M059J (cell line): ENCODE measurements around the gene SNX19. TPM values are rescaled to one million over a fixed set of nuclear protein-coding genes. Genes with fewer than 3 reads are reported as not detected.
A peak's percentile ranks its signal among the peaks of the same experiment; 100 is the strongest.
"Not testable (repeated sequence)": the region's sequence is repeated elsewhere in the genome, so short reads cannot be mapped to it uniquely, and the experiment has no call there.

ENCODE experiments used
- DNase-seq: peaks from one replicate; pipeline ENCODE4 v3.0.0-alpha.2; 2012; ENCODE audit warnings: low read depth
- total RNA-seq: library from RNA; depleted of rRNA; stranded (reverse); fragments of >200 nt; shearing (Covaris generic); gene quantifications from 2 replicates; pipeline ENCODE4 v1.2.3, GENCODE V29; 2014; rRNA removed

Gene SNX19, protein sequence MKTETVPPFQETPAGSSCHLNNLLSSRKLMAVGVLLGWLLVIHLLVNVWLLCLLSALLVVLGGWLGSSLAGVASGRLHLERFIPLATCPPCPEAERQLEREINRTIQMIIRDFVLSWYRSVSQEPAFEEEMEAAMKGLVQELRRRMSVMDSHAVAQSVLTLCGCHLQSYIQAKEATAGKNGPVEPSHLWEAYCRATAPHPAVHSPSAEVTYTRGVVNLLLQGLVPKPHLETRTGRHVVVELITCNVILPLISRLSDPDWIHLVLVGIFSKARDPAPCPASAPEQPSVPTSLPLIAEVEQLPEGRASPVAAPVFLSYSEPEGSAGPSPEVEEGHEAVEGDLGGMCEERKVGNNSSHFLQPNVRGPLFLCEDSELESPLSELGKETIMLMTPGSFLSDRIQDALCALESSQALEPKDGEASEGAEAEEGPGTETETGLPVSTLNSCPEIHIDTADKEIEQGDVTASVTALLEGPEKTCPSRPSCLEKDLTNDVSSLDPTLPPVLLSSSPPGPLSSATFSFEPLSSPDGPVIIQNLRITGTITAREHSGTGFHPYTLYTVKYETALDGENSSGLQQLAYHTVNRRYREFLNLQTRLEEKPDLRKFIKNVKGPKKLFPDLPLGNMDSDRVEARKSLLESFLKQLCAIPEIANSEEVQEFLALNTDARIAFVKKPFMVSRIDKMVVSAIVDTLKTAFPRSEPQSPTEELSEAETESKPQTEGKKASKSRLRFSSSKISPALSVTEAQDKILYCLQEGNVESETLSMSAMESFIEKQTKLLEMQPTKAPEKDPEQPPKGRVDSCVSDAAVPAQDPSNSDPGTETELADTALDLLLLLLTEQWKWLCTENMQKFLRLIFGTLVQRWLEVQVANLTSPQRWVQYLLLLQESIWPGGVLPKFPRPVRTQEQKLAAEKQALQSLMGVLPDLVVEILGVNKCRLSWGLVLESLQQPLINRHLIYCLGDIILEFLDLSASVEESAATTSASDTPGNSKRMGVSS
- 73.1 and 94.3 TPM in 2 replicates for total RNA-seq

DNA sequence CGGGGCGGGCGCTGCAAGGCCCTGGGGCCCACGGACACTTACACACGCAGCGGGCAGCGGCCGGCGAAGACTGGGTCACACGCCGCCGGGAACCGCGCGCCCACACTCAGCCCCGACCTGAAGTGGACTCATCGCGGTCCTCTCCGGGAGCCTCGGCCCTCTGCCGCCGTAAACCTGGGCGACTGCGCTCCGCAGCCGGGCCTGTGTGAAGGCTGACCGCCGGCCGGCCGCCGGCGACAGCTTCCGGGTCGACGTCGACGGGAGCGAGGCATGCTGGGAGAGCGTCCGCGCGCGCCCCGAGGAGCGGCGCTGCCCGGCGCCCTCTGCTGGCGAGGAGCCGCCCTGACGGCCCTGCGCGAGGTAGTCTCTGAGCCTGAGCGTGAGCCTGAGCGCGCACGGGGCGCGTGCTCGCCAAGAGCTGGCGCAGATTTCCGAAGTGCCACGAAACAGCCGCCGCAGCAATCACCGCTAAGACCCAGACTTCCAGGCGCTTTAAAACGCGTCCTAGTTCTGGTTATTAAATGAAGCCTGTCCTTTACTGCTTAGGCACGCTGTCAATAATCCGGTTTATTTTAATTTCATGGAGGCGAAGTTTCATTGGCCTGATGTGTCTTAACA, at the start of gene SNX19:
Gene SNX19, minus strand, starts transcription at position 242 of the 618 bp plus-strand sequence. CDS start 540 bp downstream, outside the sequence.
- peak; percentile 86 for DNase-seq

DNA sequence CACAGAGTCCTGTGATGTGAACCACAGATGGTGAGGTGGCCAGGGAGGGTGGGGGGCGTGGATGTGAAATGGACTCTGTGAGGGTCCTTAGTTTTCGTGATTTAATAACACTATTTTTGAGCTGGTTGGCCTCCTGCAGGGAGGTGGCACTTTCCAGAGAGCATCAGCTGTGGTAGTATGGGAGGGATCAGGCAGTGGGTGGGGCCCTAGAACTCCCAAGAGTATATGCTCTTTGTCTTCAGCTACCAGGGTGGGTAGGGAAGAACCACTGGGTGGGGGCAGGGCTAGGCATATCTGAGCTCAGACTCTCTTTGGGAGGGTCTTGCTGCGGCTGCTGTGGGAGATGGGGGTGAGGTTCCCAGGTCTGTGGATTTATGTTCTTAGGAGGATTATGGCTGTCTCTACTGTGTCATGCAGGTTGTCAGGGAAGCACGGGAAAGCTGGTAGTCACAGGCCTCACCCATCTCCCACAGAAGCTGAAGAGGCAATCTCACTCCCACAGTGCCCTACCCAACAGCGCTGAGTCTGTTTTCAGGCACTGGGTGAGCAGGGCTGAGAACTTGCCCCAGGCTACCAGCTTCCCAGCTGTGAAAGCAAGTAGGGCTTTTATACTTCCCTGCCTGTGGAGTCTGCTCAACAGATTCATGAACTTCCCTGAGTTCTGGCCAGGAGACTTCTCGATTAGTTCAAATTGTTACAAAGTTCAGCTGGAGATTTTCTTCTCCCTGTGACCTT, 47.9 kb upstream of the SNX19 start:
- DNase-seq, result peak; percentile 3

DNA sequence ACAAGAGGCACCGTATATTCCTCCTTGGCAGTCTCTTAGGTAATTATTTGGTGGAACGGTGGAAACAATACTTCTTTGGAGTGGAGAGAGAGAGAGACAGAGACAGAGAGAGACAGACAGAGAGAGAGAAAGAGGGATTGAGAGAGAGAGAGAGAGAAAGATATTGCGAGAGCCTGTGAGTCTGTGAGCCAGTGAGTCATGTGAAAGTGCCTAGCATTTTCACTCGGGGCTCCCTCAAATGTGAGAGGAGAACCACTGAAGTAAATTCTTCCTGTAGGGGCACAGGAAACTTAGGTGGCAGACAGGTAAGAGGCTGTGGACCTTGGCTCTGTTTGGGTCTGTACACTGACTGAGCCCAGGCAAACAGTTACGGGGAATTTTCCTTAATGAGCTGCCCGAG, 31.6 kb upstream of the SNX19 start:
- no peak for DNase-seq

DNA sequence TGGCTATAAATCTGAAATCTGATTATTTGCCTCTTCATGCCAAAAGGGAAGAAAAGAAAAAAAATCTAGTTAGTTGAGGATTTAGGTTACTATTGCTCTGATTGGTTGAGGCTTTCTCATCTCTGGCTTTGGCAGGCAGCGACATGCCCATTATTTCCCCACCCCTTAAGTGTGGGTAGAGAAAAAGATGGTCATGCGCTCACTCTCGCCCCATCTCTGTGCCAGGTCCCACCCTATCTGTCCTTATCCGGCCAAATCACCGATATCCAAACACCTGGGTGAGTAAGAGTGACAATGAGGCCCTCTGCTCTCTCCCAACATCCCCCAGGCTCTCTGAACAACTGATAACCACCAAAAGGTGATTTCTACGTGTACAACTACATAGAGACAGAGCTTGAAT, 31.2 kb upstream of the SNX19 start:
- no peak for DNase-seq

DNA sequence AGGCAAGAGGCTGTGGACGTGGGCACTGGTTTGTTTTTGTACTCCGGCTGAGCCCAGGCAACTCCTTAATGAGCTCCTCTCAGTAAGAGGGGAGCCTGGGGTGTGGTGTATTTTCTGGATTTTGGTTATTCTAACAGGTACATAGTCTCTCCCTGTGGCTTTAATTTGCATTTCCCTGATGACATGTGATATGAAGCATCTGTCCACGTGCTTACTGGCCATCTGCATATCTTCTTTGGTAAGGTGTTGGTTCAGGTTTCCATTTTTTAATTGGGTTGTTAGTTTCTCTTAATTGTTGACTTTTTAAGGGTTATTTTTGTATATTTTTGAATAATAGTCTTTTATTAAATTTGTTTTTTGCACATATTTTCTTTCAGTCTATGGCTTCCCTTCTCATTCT, 30.8 kb upstream of the SNX19 start:
- DNase-seq, result no peak

DNA sequence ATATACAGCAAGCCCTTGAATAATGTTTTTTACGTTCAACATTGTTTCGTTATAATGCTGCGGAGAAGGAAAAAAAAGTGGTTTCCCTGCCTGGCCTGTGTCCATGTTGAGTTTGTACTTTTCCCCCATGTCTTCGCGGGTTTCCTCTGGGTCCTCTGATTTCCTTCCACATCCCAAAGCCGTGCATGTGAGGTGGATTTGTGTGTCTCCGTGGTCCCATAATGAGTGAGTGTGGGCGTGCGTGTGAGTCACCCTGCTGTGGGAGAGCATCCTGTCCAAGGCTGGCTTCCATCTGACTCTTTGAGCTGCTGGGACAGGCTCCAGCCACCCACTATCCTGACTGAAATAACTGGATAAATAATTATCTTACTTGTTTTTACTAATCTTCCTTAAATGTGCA, 29.6 kb upstream of the SNX19 start:
- DNase-seq, result peak; percentile 31

DNA sequence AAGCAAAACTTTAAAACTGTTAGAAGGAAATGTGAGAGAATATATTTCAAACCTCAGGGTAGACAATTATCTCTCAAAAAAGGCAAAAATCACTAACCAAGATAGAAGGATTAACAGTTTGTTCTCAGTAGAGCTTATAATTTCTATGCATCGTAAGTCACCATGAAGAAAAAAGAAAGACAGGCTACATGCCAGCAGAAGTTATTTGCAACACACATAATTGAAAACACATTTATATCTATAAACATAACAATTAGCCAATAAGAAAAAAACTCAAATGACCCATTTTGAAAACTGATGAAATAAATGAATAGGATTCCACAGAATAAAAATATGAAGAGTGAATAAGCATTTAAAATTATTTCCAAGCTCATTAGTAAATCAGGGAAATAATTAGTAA, 24.4 kb upstream of the SNX19 start:
- no peak for DNase-seq

DNA sequence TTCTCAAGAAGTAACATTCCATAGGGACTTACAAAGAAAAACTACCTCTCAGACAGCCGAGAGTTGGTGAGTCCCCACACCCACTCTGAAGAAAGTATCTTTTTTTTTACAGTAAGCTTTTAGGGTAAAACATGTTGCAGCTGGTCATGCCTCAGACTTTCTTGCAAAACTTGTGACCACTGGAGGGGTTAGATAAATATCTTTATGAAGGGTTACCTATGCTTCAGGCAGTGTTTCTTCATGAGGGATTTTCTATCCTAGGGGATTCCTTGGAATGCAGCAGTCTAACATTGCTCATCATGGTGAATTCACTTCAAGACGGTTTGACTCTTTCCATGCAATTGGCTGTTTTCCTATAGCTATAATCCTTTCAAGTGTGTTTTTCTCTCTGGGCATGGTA, 20.8 kb upstream of the SNX19 start:
- no peak for DNase-seq

DNA sequence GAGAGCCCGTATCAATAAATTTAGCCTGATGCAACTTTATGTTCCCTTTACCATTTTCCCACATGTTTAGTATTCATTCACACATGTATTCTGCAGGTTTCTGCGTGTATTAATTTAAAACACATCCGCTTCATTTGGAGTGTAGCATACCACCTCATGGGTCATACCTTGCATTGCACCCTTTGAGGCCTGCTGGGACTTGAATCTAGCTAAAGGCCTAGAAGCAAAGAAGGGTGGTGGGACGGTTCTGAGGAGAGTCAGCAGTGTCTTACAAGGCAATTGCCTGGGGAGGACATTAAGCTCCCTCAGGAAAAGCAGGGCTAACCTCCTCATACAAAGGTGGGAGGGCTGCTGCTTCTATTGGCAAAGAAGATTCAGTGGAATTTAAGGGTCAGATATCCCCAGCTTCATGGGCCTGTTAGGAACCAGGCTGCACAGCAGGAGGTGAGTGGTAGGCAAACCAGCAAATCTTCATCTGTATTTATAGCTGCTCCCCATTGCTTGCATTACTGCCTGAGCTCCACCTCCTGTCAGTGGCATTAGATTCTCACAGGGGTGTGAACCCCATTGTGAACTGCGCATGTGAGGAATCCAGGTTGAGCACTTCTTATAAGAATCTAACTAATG, 15.9 kb upstream of the SNX19 start:
- no peak for DNase-seq

DNA sequence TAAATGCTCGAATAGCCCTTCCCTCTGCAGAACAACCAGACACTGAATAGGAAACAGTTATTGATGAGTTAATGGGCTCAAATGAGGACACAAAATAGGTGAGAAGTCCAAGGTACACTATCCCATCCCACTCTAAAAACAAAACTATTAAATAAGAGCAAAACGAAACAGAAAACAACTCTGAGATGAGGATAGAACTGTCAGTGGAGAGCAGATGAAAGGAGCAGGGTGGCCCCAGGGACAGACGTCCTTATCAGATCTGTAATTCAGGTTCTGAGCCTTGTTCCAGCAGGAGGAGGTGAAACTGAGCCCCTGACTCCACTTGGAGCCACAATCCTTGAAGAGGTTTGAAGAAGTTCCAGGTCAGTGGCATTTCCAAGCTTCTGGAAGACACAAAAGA, 8.5 kb upstream of the SNX19 start:
- DNase-seq, result no peak

DNA sequence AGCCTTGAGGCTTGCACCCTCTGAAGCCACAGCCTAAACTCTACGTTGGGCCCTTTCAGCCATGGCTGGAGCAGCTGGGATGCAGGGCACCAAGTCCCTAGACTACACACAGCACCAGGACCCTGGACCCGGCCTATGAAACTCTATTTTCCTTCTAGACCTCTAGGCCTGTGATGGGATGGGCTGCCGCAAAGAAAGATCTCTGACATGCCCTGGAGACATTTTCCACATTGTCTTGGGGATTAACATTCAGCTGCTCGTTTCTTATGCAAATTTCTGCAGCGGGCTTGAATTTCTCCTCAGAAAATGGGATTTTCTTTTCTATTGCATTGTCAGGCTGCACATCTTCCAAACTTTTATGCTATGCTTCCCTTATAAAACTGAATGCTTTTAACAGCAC, 4.3 kb upstream of the SNX19 start:
- DNase-seq, result not testable (repeated sequence)

DNA sequence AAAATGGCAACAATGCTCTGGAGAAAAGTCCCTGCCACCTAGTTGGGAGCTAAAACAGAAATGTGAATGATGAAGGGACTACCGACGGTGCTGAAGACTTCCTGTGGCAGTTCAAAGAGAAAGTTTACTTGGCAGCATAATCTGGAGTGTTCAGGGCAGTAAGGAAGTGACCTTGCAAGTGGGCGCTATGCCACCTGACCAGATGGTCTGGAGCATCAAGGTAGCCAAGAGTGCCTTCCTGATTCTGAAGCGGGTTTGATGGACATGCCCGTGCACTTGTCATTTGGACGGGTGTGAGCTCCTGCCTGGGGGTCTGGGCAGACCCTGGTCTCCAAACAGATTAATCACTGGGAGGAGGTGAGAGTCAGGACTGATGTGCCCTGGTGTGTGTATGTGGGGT, 1.8 kb upstream of the SNX19 start:
- DNase-seq, result no peak

DNA sequence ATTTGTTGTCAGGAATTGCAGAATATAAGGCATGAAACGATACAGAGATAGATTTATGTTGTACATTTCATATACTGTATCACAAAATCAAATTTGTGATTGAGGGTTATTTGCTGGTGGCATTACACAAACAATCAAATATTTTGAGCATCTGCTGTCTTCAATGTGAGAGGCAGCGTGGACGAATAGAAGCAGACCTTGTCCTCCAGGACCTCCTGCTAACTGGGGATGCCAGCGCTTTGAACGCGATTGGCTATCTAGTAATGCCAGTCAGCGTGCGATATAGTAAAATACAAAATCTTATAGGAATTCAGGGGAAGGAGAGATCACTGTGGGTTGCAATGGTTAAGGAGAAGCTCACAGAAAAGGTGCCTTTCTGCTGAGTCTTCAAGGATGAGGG, 631 bp upstream of the SNX19 start:
- DNase-seq, result no peak

DNA sequence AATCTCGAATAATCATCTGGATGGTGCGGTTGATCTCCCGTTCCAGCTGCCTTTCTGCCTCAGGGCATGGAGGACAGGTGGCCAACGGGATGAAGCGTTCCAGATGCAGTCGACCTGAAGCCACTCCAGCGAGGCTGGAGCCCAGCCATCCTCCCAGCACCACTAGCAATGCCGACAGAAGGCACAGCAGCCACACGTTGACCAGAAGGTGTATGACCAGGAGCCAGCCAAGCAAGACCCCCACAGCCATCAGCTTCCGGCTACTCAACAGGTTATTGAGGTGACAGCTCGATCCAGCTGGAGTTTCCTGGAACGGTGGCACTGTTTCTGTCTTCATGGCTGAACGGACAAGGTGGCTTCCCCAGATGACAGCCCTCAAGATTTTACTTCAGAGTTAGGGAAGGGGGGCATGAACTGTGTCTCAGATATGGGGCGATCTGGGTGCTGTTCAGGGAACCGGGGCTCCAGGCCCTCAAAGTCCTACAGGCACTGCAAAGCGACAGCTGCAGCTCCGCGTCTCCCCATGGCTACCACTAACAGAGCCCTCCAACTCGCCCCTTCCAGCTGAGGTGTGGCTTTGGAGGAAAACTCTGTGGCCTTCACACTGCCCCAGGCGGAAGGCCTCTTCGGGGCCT, 559 bp downstream of the SNX19 start:
- DNase-seq, result no peak

DNA sequence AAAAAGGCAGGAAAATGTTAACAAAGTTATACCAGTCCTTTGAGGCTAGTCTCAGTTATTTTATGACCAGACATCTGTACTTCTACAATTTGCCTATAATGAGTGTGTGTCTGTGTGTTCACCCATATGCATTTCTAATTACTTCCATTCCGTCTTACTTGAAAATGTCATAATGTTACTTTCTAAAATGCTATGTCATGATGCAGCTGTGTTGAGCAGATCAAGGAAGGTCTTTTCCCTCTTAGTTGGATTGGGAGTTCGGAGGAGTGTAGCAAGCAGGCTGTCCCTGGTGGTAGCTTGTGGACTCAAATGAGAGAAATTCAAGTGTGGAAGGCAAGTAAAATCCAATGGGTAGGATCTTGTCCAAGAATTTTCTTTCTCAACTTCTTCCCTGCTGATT, 3.0 kb downstream of the SNX19 start:
- no peak for DNase-seq

DNA sequence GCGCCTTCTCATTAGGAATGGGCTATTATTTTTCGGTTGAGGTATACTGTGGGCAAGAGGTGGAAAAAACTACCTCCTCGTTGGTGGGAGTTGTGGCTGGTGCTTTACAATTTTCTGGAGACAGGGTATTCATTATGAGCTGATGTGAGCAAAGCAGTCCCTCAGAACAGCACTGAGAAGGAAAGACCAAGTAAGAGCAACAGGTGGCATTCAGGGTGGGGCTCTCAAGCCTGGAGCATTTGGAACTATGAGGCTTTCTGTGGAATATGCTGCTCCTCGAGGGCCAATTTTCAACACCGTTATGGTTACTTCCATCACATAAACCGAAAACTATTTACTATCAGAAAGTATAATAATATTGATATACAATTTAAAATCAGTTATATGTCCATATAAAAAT, 3.7 kb downstream of the SNX19 start:
- DNase-seq, result no peak

DNA sequence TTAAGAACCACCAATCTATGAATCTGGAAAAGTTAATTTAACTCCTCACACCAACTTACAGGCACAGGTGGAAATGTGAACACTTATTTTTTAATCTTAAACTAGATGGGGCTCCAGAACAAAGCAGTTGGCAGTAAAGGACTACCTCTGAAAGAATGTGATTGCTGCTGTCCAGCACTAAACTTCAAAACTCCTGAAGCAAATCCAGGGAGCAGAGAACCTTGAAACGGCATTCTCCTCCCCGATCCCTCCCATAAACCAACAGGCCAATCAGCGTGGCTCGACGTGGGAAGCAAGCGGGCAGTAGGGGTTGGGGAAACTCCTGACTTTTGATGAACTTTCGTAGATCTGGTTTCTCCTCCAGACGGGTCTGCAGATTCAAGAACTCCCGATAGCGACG, 5.0 kb downstream of the SNX19 start:
- no peak for DNase-seq

DNA sequence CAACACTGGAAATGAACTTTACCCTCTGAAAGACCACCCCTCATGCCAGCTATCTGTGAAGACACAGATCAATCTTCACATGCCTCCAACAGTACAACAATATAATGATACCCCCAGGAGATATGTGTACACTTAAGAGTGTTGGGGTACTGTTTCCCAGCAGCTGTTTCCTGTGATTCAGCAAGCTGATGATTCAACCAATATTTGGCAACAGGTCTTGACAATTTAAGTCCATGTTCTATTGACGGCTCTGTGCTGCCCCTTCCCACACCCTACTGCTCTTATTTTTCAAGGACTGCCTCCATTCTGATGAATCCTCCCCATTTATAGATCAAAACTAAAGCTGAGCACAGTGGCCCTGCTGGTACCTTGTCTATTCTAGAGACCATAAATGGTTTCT, 6.6 kb downstream of the SNX19 start:
- DNase-seq, result peak; percentile 62

DNA sequence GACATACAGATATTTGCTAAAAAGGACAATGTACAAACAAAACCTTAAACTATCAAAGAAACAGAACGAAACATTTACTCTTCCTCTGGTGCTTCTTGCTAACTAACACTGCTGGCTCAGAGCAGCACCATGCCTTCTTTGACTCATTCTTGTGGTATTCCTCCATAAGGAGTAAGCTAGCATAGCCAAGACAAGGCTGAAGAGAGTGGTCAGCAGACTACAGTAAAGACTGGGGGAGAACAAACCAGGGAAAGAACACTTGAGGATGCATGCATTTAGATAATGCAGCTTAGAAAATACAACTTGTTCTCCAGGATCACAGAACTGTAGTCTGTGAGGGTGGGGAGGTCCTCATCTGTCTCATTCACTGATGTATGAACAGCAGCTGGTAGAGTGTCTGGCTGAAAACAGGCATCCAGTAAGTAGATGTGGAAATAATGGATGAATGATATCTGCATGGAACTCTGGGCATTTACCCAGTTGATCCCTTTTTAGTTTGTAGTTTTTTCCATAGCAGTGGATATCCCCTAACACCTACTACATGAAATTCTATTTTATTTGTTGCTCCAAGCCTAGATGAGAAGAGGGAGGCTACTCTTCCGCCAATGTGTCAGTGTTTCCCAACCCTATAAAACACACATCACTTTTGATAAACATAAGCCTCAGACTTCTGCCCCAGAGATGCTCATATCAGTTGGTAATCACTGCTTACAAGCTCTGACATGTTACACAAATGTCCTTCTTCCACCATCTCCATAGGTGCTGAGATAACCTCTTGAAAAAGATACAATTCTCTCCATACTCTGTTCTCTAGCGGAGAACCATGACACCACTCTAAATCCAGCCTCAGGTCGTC, 7.3 kb downstream of the SNX19 start:
- peak; percentile 70 for DNase-seq

DNA sequence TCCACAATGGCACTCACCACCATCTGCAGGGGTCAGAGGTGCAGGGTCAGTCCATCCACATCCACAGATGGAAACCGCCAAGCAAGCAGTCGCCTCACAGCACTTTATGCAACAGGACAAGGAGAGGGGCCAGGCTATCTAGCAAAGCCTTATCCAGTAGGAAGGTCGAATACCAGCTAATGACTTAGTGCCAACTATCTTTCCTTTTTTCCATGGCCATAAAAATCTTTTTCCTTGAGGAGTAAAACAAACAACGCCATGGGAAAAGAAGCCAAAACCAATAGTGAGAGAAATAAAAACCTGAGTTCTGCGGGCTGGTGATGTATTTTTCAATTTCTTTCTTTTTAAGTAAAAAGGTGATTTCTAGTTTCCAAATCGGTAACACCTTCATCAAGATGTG, 8.2 kb downstream of the SNX19 start:
- no peak for DNase-seq
